Tibial artery (tissue), 4 donors: ENCODE measurements around the gene TSSC4.
A peak's percentile ranks its signal among the peaks of the same experiment; 100 is the strongest.

ENCODE experiments used
- DNase-seq, 2 donors: peaks; one replicate each; pipeline ENCODE4 v3.0.0-alpha.2; 2019
- H3K27ac ChIP-seq, 2 donors: fragments of 200-600 bp; sonication (generic) in 1 of 2; 1 replicate in 1 of 2; 2 replicates in 1 of 2; pipeline ENCODE4 v1.5.1; 2018 to 2019; ENCODE audit warnings: mild to moderate bottlenecking in 1 of 2
- H3K27me3 ChIP-seq, 2 donors: fragments of 200-600 bp; sonication (generic) in 1 of 2; one replicate each; pipeline versions ENCODE4 v1.5.1 to v1.6.0; 2016 to 2019
- H3K36me3 ChIP-seq, 3 donors: fragments of 200-600 bp; sonication (generic) in 2 of 3; one replicate each; pipeline ENCODE4 v1.5.1; 2016 to 2019; ENCODE audit warnings: mild to moderate bottlenecking in 2 of 3
- H3K4me1 ChIP-seq, 4 donors: fragments of 200-600 bp; sonication (generic) in 2 of 4; 1 replicate in 3 of 4; 2 replicates in 1 of 4; pipeline ENCODE4 v1.5.1; 2016 to 2019
- H3K4me3 ChIP-seq, 2 donors: fragments of 200-600 bp; sonication (generic) in 1 of 2; 1 replicate in 1 of 2; 2 replicates in 1 of 2; pipeline ENCODE4 v1.5.1; 2018 to 2019; ENCODE audit warnings: mild to moderate bottlenecking in 2 of 2
- H3K9me3 ChIP-seq, 3 donors: fragments of 200-600 bp; sonication (generic) in 1 of 3; one replicate each; pipeline ENCODE4 v1.5.1; 2016 to 2019
- CTCF ChIP-seq, 2 experiments: fragments of 200-600 bp in 1 of 2; fragments of 450-650 bp in 1 of 2; IDR thresholded peaks; one replicate each; pipeline ENCODE4 v1.5.1; 2017 to 2019; ENCODE audit warnings: antibody characterized with exemption in 2 of 2, mild to moderate bottlenecking in 1 of 2, moderate library complexity in 1 of 2
- intact Hi-C: fragments of 100-400 bp; cut with DNase I; formaldehyde crosslinking; loops from one replicate; pipeline ENCODE4 v1.15.0; 2023; ENCODE audit warnings: low total_unique reads

Gene TSSC4

GRCh38 chr11:2393941-2394817 is 6.4 kb upstream of the TSSC4 start:
- TF ChIP-seq CTCF (IDR thresholded peaks at IDR 0.05): no peak
- intact Hi-C loops: no loop called here
- Histone ChIP-seq H3K4me3 (no peak overlapping the region), H3K27me3 (no peaks in the 10 kb centered on the region), H3K36me3 (peaks cover 25 to 82% (median 64%) of the 10 kb centered on the region in 3 donors), H3K4me1 (peaks cover 0 to 39% (median 32%) of the 10 kb centered on the region in 4 donors), H3K9me3 (no peaks in the 10 kb centered on the region), H3K27ac (peak overlapping the region in 1 of 2 donors; percentile 8)
- DNase-seq: no peak

- H3K36me3 ChIP-seq: peaks cover 25 to 82% (median 64%) of the 10 kb centered on the region in 3 donors
- intact Hi-C loops: no loop called here
- H3K9me3 ChIP-seq: no peaks in the 10 kb centered on the region
- DNase-seq: no peak
- H3K27me3 ChIP-seq: no peaks in the 10 kb centered on the region
- H3K27ac ChIP-seq: peak overlapping the region in 1 of 2 donors; percentile 8
- no peak for TF ChIP-seq CTCF (IDR thresholded peaks at IDR 0.05)
- H3K4me1 ChIP-seq: peaks cover 0 to 39% (median 32%) of the 10 kb centered on the region in 4 donors
- no peak overlapping the region for H3K4me3 ChIP-seq
Observed at GRCh38 chr11:2394818-2395105, 5.8 kb upstream of the TSSC4 start.

GRCh38 chr11:2395211-2395730 is 5.3 kb upstream of the TSSC4 start:
- Histone ChIP-seq H3K27me3 (no peaks in the 10 kb centered on the region), H3K4me1 (peaks cover 0 to 34% (median 28%) of the 10 kb centered on the region in 4 donors), H3K27ac (peak overlapping the region in 1 of 2 donors; percentile 8), H3K36me3 (peaks cover 25 to 81% (median 64%) of the 10 kb centered on the region in 3 donors), H3K9me3 (no peaks in the 10 kb centered on the region), H3K4me3 (no peak overlapping the region)
- intact Hi-C loops: no loop called here
- no peak for DNase-seq
- TF ChIP-seq CTCF (IDR thresholded peaks at IDR 0.05): no peak

- no peaks in the 10 kb centered on the region for H3K27me3 ChIP-seq
- intact Hi-C loops: no loop called here
- peaks cover 0 to 28% (median 22%) of the 10 kb centered on the region in 4 donors for H3K4me1 ChIP-seq
- DNase-seq: no peak
- H3K9me3 ChIP-seq: no peaks in the 10 kb centered on the region
- no peak overlapping the region for H3K4me3 ChIP-seq
- TF ChIP-seq CTCF (IDR thresholded peaks at IDR 0.05): no peak
- no peak overlapping the region for H3K27ac ChIP-seq
- H3K36me3 ChIP-seq: peaks cover 25 to 75% (median 64%) of the 10 kb centered on the region in 3 donors
Observed at GRCh38 chr11:2395856-2396255, 4.7 kb upstream of the TSSC4 start.

- TF ChIP-seq CTCF (IDR thresholded peaks at IDR 0.05): no peak
- intact Hi-C loops: no loop called here
- H3K27ac ChIP-seq: no peak overlapping the region
- no peak overlapping the region for H3K4me3 ChIP-seq
- no peaks in the 10 kb centered on the region for H3K27me3 ChIP-seq
- no peaks in the 10 kb centered on the region for H3K9me3 ChIP-seq
- H3K36me3 ChIP-seq: peaks cover 25 to 69% (median 58%) of the 10 kb centered on the region in 3 donors
- peaks cover 0 to 30% (median 20%) of the 10 kb centered on the region in 4 donors for H3K4me1 ChIP-seq
- DNase-seq: no peak
Observed at GRCh38 chr11:2396471-2396870, 4.1 kb upstream of the TSSC4 start.
